Stimulated activated effector memory CD8-positive, alpha-beta T cell treated with anti-CD3 and anti-CD28 coated beads, Interleukin-12 subunit alpha, Interleukin-12 subunit beta, amount 100 ng/mL, for 72 hours (primary cell): Measurements from ENCODE around the gene CDK3.

ENCODE experiments used
- ATAC-seq: fragments of 150-1000 bp; cut with Tn5 transposase; 2 replicates; pipeline ENCODE4 v1.10.0; 2021
- DNase-seq, 2 donors: peaks; one replicate each; pipeline ENCODE4 v3.0.0; 2021 to 2022; ENCODE audit warnings: low spot score in 2 of 2
- H3K27ac Mint-ChIP-seq: one replicate; pipeline ENCODE4 v1.8.0; 2022; ENCODE audit warnings: mild to moderate bottlenecking, mixed read lengths
- H3K36me3 Mint-ChIP-seq: one replicate; pipeline ENCODE4 v1.8.0; 2022; ENCODE audit warnings: mild to moderate bottlenecking, mixed read lengths
- H3K4me1 Mint-ChIP-seq: one replicate; pipeline ENCODE4 v1.8.0; 2022; ENCODE audit warnings: mixed read lengths
- H3K4me3 Mint-ChIP-seq: one replicate; pipeline ENCODE4 v1.8.0; 2022; ENCODE audit warnings: mild to moderate bottlenecking, mixed read lengths
- H3K9me3 Mint-ChIP-seq: one replicate; pipeline ENCODE4 v1.8.0; 2022; ENCODE audit warnings: mixed read lengths

CDK3 gene

DNA sequence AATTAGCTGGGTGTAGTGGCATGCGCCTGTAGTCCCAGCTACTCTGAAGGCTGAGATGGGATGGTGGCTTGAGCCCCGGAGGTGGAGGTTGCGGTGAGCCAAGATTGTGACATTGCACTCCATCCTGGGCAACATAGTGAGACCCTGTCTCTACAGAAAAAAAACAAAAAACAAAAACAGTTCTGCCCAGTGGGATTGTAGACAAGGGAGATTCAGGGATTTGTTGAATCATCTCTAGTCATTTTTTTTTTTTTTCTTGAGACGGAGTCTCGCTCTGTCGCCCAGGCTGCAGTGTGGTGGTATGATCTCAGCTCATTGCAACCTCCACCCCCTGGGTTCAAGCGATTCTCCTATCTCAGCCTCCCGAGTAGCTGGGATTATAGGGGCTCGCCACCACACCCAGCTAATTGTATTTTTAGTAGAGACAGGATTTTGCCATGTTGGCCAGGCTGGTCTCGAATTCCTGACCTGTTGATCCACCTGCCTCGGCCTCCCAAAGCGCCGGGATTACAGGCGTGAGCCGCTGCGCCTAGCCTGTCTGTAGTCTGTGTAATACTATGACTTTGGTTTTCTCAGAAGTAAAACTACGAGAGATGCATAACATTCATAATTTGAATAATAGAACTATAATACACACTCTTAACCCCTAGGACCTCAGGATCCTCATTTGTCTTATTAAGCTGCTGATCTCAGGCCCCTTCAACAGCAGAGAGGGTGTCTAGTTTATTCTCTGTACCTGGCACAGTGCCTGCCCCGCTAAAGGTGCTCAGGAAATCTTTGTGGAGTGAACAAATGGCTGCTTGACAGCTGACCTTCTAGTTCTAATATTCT, 20.3 kb upstream of the CDK3 start:
- peak overlapping the region; percentile 96 for H3K4me3 Mint-ChIP-seq
- ATAC-seq (no peak), DNase-seq (no peak)
- H3K36me3 Mint-ChIP-seq: peaks cover 25% of the 10 kb centered on the region
- no peaks in the 10 kb centered on the region for H3K9me3 Mint-ChIP-seq
- peaks cover 31% of the 10 kb centered on the region for H3K4me1 Mint-ChIP-seq
- H3K27ac Mint-ChIP-seq: peak overlapping the region; percentile 100

DNA sequence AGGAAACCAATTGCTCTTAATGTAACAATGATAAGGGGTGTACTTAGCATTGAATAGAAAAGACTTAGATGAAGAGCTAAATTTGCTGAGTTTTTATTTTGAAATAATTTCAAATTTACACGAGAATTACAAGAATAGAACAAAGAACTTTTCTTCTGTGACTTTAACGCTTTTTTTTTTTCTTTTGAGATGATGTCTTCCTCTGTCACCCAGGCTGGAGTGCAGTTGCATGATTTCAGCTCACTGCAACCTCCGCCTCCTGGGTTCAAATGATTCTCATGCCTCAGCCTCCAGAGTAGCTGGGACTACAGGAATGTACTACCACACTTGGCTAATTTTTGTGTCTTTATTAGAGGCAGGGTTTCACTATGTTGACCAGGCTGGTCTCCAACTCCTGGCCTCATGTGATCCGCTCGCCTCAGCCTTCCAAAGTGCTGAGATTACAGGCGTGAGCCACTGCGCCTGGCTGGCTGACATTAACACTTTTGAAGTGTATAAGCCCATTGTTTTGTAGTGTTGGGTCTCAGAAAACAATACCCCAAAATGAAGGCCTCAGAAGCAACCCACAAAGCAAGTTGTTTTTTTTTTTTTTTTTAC, 19.5 kb upstream of the CDK3 start:
- Mint-ChIP-seq H3K4me1 (peaks cover 24% of the 10 kb centered on the region), H3K9me3 (no peaks in the 10 kb centered on the region), H3K27ac (peak overlapping the region; percentile 100), H3K36me3 (peaks cover 19% of the 10 kb centered on the region), H3K4me3 (peak overlapping the region; percentile 96)
- ATAC-seq (no peak), DNase-seq (no peak)

DNA sequence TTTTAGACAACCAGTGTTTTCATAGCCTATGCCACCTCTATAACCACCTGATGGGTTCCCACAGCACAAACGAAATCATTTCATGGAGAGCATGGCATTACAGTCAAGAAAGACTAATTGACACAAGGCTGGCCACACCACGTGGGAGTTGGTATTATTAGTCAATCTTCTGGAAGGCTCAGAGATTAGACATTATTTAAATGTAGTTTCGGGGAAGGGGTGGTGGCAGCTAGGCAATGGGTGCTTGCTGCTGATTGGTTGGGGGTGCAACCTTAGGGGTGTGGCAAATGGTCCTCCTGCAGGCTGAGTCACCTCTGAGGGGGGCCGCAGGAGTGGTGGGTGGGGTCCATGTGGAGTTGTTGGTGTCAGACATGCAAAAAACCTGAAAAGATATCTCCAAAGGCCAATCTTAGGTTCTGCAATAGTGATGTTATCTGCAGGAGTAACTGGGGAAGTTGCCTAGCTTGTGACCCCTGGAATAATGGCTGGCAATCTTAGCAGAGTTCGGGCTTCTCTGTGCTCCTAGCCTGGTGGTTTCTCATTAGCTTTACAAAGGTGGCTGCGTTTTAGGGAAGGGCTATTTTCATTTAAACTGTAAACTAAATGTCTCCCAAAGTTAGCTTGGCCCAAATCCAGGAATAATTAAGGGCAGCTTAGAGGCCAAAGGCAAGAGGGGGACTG, 17.0 kb upstream of the CDK3 start:
- H3K4me3 Mint-ChIP-seq: no peak overlapping the region

DNA sequence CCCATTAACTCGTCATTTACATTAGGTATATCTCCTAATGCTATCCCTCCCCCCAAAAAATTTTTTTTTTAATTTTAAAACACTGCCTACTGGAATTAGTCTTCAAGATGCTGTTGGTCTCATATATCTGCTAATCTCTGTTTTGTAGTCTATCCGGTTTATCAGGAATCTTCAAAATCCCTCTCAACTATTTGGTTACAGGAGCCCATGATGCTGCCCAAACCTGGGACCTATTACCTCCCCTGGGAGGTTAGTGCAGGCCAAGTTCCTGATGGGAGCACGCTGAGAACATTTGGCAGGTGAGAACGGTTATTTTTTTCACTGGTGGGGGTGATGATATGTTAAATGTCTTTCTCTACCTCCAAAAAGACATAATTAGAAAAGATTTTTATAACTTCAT, 14.7 kb upstream of the CDK3 start:
- DNase-seq (no peak), ATAC-seq (no peak)
- no peaks in the 10 kb centered on the region for H3K9me3 Mint-ChIP-seq
- H3K4me3 Mint-ChIP-seq: no peak overlapping the region
- H3K4me1 Mint-ChIP-seq: peaks cover 1% of the 10 kb centered on the region
- H3K36me3 Mint-ChIP-seq: peaks cover 19% of the 10 kb centered on the region
- no peak overlapping the region for H3K27ac Mint-ChIP-seq

More for the DNA sequence above, 17.0 kb upstream of the CDK3 start:
- peaks cover 16% of the 10 kb centered on the region for H3K36me3 Mint-ChIP-seq
- no peaks in the 10 kb centered on the region for H3K9me3 Mint-ChIP-seq
- H3K4me1 Mint-ChIP-seq: peaks cover 15% of the 10 kb centered on the region
- H3K27ac Mint-ChIP-seq: no peak overlapping the region
- DNase-seq: no peak
- no peak for ATAC-seq

DNA sequence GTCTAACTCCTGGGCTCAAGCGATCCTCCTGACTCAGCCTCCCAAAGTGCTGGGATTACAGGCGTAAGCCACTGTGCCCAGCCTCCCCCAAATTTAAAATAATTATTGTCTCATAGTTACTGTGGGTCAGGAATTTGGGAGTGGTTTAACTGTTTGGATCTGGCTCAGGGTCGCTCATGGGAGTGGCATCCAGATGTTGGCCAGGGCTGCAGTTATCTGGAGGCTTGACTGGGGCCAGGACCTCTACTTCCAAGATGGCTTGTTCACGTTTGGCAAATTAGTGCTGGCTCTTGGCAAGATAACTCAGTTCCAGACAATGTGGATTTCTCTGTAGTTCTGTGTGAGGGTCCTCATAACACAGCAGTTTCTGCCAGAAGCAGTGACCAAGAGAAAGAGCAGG, 13.6 kb upstream of the CDK3 start:
- H3K4me1 Mint-ChIP-seq: no peaks in the 10 kb centered on the region
- no peaks in the 10 kb centered on the region for H3K9me3 Mint-ChIP-seq
- H3K36me3 Mint-ChIP-seq: peaks cover 29% of the 10 kb centered on the region
- DNase-seq (no peak), ATAC-seq (no peak)
- H3K4me3 Mint-ChIP-seq: no peak overlapping the region
- peak overlapping the region; percentile 34 for H3K27ac Mint-ChIP-seq

DNA sequence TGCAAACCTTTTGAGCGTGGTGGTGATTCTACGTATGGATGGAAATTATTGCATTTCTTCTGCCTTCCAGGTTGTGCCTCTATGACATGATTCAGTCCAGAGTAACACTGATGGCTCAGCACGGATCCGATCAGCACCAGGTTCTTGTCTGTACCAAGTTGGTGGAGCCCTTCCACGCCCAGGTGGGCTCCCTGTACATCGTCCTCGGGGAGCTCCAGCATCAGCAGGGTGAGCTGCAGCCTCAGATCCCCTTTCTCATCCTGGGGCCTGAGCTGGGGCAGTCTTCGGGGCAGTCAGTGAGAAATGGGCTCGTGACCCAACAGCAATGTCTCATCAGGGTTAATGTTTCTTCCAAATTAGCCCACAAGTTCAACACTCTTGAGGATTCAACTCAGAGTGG, 9.3 kb upstream of the CDK3 start:
- H3K4me3 Mint-ChIP-seq: no peak overlapping the region
- H3K36me3 Mint-ChIP-seq: peaks cover 61% of the 10 kb centered on the region
- ATAC-seq: no peak
- no peak for DNase-seq
- peaks cover 2% of the 10 kb centered on the region for H3K4me1 Mint-ChIP-seq
- no peaks in the 10 kb centered on the region for H3K9me3 Mint-ChIP-seq
- no peak overlapping the region for H3K27ac Mint-ChIP-seq

DNA sequence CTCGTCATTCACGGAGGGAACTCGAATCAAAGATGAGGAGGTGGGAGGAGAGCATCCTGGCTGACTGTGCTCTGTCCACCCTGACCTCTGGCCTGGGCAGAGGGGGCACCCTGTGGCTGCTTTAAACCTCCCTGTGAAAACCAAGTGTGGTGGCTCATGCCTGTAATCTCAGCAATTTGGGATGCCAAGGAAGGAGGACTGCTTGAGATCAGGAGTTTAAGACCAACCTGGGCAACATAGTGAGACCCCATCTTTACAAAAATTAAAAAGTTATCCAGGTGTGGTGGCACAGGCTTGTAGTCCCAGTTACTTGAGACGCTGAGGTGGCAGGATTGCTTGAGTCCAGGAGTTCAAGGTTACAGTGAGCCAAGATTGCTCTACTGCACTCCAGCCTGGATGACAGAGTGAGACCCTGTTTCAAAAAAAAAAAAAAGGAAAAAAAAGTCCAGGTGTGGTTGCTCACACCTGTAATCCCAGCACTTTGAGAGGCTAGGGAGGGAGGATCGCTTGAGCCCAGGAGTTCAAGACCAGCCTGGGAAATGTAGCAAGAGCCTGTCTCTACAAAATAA, 5.8 kb upstream of the CDK3 start:
- DNase-seq (no peak), ATAC-seq (no peak)
- Mint-ChIP-seq H3K9me3 (no peaks in the 10 kb centered on the region), H3K27ac (peak overlapping the region; percentile 63), H3K4me3 (no peak overlapping the region), H3K4me1 (peaks cover 18% of the 10 kb centered on the region), H3K36me3 (peaks cover 59% of the 10 kb centered on the region)

DNA sequence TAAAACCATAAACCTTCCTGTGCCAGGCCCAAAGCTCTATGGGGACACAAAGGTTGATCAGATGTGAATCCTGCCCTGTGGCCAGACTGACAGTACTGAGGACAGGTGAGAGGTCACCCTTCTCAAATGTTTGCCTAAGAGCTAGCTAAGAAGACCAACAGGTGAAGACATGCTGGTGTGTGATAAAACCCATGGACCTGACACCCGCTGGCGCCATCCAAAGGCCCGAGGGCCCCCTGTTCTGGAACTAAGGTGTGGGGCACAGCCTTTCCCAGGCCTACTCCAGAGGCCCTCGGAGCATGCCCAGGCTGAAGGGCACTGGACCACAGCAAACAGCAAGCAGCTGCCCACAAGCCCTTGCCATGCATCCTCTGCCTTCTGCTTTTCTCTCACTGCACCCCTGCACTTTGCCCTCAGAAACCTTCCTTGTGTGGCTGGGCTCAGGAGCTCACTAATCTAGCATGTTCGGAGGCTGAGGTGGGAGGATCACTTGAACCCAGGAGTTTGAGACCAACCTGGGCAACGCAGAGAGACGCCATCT, 5.2 kb upstream of the CDK3 start:
- Mint-ChIP-seq H3K4me3 (no peak overlapping the region), H3K27ac (peak overlapping the region; percentile 63), H3K36me3 (peaks cover 54% of the 10 kb centered on the region), H3K4me1 (peaks cover 18% of the 10 kb centered on the region), H3K9me3 (no peaks in the 10 kb centered on the region)
- ATAC-seq: no peak
- DNase-seq: no peak

DNA sequence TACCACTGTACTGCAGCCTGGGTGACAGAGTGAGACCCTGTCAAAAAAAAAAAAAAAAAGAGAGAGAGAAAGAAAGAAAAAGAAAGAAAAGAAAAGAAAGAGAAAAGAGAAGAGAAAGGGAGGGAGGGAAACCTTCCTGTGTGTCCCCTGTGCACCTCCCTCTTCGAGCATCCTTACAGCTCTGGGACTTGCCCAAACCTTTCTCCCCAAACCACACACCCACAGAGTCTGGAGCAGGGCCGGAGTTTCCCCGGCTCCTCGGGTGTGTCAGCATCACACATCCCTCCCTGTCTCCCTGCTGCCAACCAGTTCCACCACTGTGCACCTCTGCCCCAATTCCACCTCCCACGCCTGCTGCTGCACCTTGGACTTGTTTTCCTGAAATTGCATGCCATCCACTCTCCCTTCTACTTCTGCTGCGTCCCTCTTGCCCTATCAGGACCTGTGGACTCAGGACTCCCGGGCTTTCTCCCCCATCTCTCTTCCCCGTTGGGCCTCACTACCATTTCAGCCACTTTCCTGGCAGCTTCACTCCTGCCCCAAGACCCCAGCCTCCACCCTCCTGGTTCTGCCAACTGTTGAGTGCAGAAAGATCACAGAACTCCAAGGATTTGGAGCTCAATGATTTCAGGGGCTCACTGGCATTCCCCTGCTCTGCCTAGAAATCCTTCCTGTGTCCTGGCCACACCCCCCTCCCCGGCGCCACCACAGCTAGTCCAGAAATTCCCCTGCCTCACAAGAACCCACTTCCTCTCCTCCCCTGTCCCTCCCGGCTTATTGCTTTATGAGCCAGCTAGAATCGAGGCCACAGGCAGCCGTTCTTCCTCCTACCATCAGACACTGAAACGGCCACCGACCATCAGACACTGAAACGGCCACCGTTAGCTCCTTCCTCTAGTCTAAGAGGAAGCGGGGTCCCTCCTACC, 3.7 kb upstream of the CDK3 start:
- H3K36me3 Mint-ChIP-seq: peaks cover 39% of the 10 kb centered on the region
- peak; percentile 72 for ATAC-seq
- H3K27ac Mint-ChIP-seq: peak overlapping the region; percentile 95
- H3K4me1 Mint-ChIP-seq: peaks cover 18% of the 10 kb centered on the region
- no peaks in the 10 kb centered on the region for H3K9me3 Mint-ChIP-seq
- peak in 1 of 2 donors; percentile 61 for DNase-seq
- peak overlapping the region; percentile 65 for H3K4me3 Mint-ChIP-seq

DNA sequence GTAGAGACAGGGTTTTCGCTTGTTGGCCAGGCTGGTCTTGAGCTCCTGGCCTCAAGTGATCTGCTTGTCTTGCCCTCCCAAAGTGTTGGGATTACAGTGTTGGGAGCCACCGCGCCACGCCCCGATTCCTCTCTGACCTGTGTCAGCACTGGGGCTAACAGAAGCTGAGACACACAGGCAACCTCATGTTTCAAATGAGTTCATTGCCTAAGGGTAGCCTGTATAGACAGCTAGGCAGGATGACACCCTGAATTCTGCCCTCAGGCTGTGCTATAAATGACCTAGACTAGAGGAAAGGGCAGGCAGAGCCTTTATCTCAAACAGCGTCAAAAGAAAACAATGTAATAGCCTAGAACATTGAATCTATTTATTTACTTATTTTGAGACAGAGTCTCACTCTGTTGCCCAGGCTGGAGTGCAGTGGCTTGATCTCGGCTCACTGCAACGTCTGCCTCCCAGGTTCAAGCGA, 2.3 kb upstream of the CDK3 start:
- Mint-ChIP-seq H3K27ac (peak overlapping the region; percentile 95), H3K36me3 (peaks cover 24% of the 10 kb centered on the region), H3K4me3 (no peak overlapping the region), H3K4me1 (peaks cover 18% of the 10 kb centered on the region), H3K9me3 (no peaks in the 10 kb centered on the region)
- ATAC-seq (no peak), DNase-seq (no peak)

DNA sequence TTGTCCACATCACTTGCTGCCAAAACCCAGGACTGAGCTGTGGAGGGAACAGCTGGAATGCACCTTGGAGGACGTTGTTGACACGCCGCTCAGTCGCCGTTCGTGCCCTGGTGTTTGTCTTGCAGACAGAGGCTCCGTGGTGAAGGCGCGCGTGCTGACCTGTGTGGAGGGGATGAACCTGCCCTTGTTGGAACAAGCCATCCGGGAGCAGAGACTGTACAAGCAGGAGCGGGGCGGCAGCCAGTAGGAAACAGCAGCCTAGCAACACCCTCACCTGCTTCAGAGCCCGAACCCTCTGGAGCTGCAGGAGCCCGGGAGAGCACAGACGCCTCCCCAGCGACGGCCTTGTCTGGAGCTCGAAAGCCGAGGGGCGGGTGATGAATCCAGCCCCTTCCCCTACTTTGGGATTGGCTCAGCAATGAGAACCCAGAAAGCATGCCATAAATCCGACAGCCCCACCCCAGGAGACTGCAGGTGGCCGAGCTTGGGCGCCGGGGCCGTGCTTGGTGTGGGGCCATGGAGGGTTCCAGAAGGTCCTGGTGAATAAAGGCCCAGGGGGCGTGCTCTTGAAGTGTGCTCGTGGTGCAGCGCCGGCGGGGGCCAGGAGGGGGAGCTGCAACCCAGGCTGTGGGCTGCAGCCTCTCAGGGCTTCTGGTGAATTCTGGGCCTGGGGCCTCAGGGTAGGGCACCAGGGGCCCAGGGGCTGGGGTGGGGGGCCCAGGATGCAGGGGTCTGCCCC, 470 bp upstream of the CDK3 start:
- Mint-ChIP-seq H3K9me3 (no peaks in the 10 kb centered on the region), H3K4me1 (peaks cover 18% of the 10 kb centered on the region), H3K27ac (no peak overlapping the region), H3K4me3 (no peak overlapping the region), H3K36me3 (peaks cover 16% of the 10 kb centered on the region)
- ATAC-seq: peak; percentile 72
- DNase-seq: peak; percentile 60 to 86

DNA sequence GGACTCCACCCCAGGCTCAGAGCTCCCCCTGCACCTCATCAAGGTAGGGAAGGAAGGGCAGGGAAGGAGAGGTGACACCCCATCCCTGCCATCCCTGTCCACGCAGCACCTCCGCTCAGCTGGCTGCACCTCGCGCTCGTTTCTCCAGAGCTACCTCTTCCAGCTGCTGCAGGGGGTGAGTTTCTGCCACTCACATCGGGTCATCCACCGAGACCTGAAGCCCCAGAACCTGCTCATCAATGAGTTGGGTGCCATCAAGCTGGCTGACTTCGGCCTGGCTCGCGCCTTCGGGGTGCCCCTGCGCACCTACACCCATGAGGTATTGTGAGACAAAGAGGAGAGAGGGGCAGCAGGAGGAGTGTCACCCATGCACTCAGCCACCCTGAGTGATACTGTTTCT, 1.4 kb downstream of the CDK3 start:
- DNase-seq (no peak), ATAC-seq (no peak)
- peak overlapping the region; percentile 63 for H3K27ac Mint-ChIP-seq
- H3K9me3 Mint-ChIP-seq: no peaks in the 10 kb centered on the region
- no peak overlapping the region for H3K4me3 Mint-ChIP-seq
- H3K36me3 Mint-ChIP-seq: peaks cover 8% of the 10 kb centered on the region
- H3K4me1 Mint-ChIP-seq: peaks cover 17% of the 10 kb centered on the region

DNA sequence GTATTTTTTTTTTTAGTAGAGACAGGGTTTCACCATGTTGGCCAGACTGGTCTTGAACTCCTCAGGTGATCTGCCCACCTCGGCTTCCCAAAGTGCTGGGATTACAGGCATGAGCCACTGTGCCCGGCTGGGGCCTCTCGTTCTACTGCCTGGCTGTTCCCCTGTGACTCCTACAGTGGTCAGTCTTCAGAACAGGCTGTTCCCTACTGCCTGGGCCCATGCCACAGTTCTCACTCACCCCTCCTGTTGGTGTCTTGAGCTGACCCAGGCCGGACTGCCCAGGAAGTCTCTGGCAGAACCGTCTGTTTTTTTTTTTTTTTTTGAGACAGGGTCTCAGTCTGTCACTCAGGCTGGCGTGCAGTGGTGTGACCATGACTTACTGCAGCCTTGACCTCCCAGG, 3.3 kb downstream of the CDK3 start:
- DNase-seq: no peak

DNA sequence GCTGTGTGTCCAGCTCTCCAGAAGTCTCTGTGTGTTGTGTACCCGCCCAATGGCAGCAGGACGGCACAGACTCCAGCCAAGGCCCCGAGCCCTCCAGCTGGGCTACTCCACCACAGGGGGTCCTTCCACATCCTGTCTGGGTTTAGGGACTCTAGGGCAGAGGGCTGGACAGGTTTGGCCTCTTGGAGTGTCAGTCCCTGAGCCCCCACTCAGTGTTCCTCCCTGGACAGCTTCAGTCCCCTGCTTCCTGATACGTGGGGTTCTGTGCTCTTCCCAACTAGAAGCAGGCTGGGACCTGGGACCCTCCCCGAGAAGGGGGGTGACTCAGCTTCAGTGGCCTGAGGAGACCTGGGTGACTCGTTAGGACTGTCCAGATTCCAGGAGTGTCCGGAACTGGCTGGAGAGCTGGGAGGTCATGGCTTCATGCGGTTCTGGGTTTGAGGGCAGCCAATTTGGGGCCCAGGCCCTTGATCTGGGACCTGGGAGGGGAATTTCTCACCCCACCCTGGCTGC, 4.2 kb downstream of the CDK3 start:
- peaks cover 15% of the 10 kb centered on the region for H3K36me3 Mint-ChIP-seq
- peaks cover 16% of the 10 kb centered on the region for H3K4me1 Mint-ChIP-seq
- H3K4me3 Mint-ChIP-seq: no peak overlapping the region
- no peaks in the 10 kb centered on the region for H3K9me3 Mint-ChIP-seq
- DNase-seq (no peak), ATAC-seq (no peak)
- H3K27ac Mint-ChIP-seq: no peak overlapping the region

More for the DNA sequence above, 3.3 kb downstream of the CDK3 start:
- Mint-ChIP-seq H3K36me3 (peaks cover 8% of the 10 kb centered on the region), H3K4me3 (no peak overlapping the region), H3K4me1 (peaks cover 8% of the 10 kb centered on the region), H3K27ac (peak overlapping the region; percentile 1), H3K9me3 (no peaks in the 10 kb centered on the region)
- ATAC-seq: no peak
